Measurements from ENCODE around the gene DCTN5. TPM values are rescaled to one million over a fixed set of nuclear protein-coding genes. Genes with fewer than 3 reads are reported as not detected.

DCTN5 gene
- polyA plus RNA-seq, 5 donors, result 45.5 to 73.0 (median 65.1) TPM

- DNase-seq, result no peak
These were observed 9.6 kb downstream of the DCTN5 start for GRCh38 chr16:23650674-23651416.

- DNase-seq, result no peak
These were observed 10.7 kb downstream of the DCTN5 start for GRCh38 chr16:23651943-23652468.

GRCh38 chr16:23663918-23664317 lies 22.7 kb downstream of the DCTN5 start:
- no peak for DNase-seq

- no peak for DNase-seq
These were observed 25.5 kb downstream of the DCTN5 start for GRCh38 chr16:23666571-23667354.

GRCh38 chr16:23667355-23667659 lies 26.0 kb downstream of the DCTN5 start:
- DNase-seq, result no peak

- peak in 1 of 2 donors; percentile 21 for DNase-seq
These were observed 27.0 kb downstream of the DCTN5 start for GRCh38 chr16:23668225-23668624.

- DNase-seq, result no peak
These were observed 27.6 kb downstream of the DCTN5 start for GRCh38 chr16:23668873-23669272.

- DNase-seq, result no peak
These were observed 29.0 kb downstream of the DCTN5 start for GRCh38 chr16:23670137-23670776.

GRCh38 chr16:23673971-23674614 lies 32.8 kb downstream of the DCTN5 start:
- DNase-seq, result peak; percentile 42 to 44

GRCh38 chr16:23676924-23677480 lies 35.7 kb downstream of the DCTN5 start:
- no peak for DNase-seq

GRCh38 chr16:23678430-23679273 lies 37.4 kb downstream of the DCTN5 start, which contains the start of gene PLK1:
TSS of gene PLK1 (plus strand) at chr16:23678889. CDS start at chr16:23678933, 44 bp downstream.
- peak; percentile 70 to 77 for DNase-seq

GRCh38 chr16:23679274-23679985 lies 38.2 kb downstream of the DCTN5 start:
- peak in 1 of 2 donors; percentile 5 for DNase-seq

GRCh38 chr16:23679986-23680336 lies 38.7 kb downstream of the DCTN5 start:
- no peak for DNase-seq

GRCh38 chr16:23682181-23682580 lies 40.9 kb downstream of the DCTN5 start:
- DNase-seq, result peak in 1 of 2 donors; percentile 38

- DNase-seq, result no peak
These were observed 42.2 kb downstream of the DCTN5 start for GRCh38 chr16:23683487-23683886.

GRCh38 chr16:23687034-23687808 lies 46.0 kb downstream of the DCTN5 start:
- DNase-seq, result no peak

GRCh38 chr16:23689442-23690187 lies 48.3 kb downstream of the DCTN5 start:
- DNase-seq, result no peak

GRCh38 chr16:23690771-23691482 lies 49.7 kb downstream of the DCTN5 start:
- no peak for DNase-seq

Data from right lung (tissue), 5 donors.